T-helper 17 cell (primary cell): ENCODE measurements around the gene PSPH. TPM values are rescaled to one million over a fixed set of nuclear protein-coding genes. Genes with fewer than 3 reads are reported as not detected.
"Not testable (repeated sequence)": the region's sequence is repeated elsewhere in the genome, so short reads cannot be mapped to it uniquely, and the experiment has no call there.

Experiments
- ATAC-seq: fragments of 150-1000 bp; cut with Tn5 transposase; 2 replicates; pipeline ENCODE4 v1.10.0; 2021; ENCODE audit warnings: mild to moderate bottlenecking, moderate library complexity
- DNase-seq, 3 donors: peaks; one replicate each; pipeline versions ENCODE4 v3.0.0 to v3.0.0-alpha.2; 2020 to 2021
- H3K9me3 ChIP-seq: one replicate; pipeline ENCODE4 v1.7.0; 2013; ENCODE audit warnings: low read length, mild to moderate bottlenecking; ENCODE audit not compliant: control insufficient read depth, poor library complexity, severe bottlenecking
- H3K27ac Mint-ChIP-seq: one replicate; pipeline ENCODE4 v1.8.0; 2022; ENCODE audit warnings: mild to moderate bottlenecking, moderate library complexity, mixed read lengths
- H3K27me3 Mint-ChIP-seq: one replicate; pipeline ENCODE4 v1.8.0; 2022; ENCODE audit warnings: mixed read lengths
- H3K36me3 Mint-ChIP-seq: one replicate; pipeline ENCODE4 v1.8.0; 2022; ENCODE audit warnings: low read depth, mixed read lengths
- H3K4me1 Mint-ChIP-seq: one replicate; pipeline ENCODE4 v1.8.0; 2022; ENCODE audit warnings: mild to moderate bottlenecking, mixed read lengths
- H3K4me3 Mint-ChIP-seq: one replicate; pipeline ENCODE4 v1.8.0; 2022; ENCODE audit warnings: mild to moderate bottlenecking, moderate library complexity, mixed read lengths
- total RNA-seq, 4 donors: library from RNA in 2 of 4; stranded (reverse) in 2 of 4; gene quantifications; one replicate each; pipeline ENCODE4 v1.2.3 and lab custom pipeline; 2022 to 2026

Gene PSPH
- 1 to 10 TPM; 1.4 to 2.4 TPM for total RNA-seq
- total RNA-seq (lab: John Stamatoyannopoulos, UW), result 2.4 to 18.8 reads per million in 2 donors

DNA sequence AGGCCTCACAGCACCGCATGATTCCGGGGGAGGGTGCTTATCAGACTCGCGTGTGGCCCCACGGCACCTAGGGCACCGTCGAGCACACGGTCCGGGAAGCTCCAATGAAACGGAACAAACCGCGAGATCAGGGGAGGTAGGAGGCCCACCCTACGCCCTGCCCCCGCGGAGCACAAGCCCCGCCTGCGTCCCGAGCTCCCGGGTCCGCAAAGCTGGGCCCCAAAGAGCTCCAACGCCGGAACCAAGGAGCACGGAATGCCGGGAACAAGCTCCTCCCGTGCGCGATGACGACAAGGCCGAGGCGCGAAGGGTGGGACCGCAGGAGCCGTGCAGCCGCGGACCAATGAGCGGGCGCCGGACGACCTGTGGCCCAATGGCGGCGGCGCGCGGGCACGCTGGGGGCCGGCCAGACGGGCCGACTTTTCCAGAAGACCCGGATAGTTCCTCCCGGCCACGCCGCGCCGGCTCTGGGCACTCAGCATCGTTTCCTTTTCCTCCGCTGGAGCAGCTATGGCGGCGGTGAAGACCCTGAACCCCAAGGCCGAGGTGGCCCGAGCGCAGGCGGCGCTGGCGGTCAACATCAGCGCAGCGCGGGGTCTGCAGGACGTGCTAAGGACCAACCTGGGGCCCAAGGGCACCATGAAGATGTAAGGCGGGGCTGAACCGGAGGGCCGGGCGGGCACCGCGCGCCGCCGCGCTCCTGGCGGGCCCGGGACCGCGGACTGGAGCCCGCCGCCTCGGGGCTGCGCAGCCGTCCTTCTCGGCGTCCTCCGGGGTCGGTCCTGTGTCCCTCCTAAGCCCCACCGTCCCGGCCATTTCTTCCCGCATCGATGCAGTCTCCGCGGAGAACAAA is at the start of gene PSPH, which contains the start of gene CCT6A:
Gene PSPH, minus strand, starts transcription at position 106 of the 853 bp plus-strand sequence. CDS start 30,232 bp downstream, outside the sequence.
Gene CCT6A, plus strand, starts transcription at position 427 of the 853 bp plus-strand sequence. Its CDS starts 84 bp downstream, at position 511.
- no peaks in the 10 kb centered on the region for H3K9me3 ChIP-seq
- ATAC-seq, result peak; percentile 95
- Mint-ChIP-seq H3K4me1 (peaks cover 15% of the 10 kb centered on the region), H3K27ac (peak within 1 kb of the TSS; percentile 92), H3K4me3 (peak within 1 kb of the TSS; percentile 96), H3K27me3 (no peaks in the 10 kb centered on the region), H3K36me3 (no peaks in the 10 kb centered on the region)
- DNase-seq, result peak; percentile 77 to 88 (median 87)

DNA sequence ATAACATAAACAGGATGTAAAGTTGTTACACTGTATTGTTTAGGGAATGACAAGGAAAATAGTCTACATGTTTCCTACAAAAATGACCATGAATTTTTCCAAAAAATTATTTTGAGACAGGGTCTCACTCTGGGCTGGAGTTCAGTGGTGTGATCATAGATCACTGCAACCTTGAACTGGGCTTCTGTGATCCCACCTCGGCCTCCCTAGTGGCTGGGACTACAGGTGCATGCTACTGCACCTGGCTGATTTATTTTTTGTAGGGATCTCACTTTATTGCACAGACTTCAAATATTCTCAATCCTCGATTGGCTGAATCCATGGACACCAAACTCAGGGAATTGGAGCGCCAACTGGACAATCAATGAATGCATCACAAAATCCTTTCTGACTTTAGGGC is 48.4 kb upstream of the PSPH start:
- Mint-ChIP-seq H3K4me1 (peaks cover 2% of the 10 kb centered on the region), H3K36me3 (peaks cover 2% of the 10 kb centered on the region), H3K27ac (no peak overlapping the region), H3K27me3 (no peaks in the 10 kb centered on the region), H3K4me3 (no peak overlapping the region)
- DNase-seq, result no peak
- no peak for ATAC-seq
- no peaks in the 10 kb centered on the region for H3K9me3 ChIP-seq

DNA sequence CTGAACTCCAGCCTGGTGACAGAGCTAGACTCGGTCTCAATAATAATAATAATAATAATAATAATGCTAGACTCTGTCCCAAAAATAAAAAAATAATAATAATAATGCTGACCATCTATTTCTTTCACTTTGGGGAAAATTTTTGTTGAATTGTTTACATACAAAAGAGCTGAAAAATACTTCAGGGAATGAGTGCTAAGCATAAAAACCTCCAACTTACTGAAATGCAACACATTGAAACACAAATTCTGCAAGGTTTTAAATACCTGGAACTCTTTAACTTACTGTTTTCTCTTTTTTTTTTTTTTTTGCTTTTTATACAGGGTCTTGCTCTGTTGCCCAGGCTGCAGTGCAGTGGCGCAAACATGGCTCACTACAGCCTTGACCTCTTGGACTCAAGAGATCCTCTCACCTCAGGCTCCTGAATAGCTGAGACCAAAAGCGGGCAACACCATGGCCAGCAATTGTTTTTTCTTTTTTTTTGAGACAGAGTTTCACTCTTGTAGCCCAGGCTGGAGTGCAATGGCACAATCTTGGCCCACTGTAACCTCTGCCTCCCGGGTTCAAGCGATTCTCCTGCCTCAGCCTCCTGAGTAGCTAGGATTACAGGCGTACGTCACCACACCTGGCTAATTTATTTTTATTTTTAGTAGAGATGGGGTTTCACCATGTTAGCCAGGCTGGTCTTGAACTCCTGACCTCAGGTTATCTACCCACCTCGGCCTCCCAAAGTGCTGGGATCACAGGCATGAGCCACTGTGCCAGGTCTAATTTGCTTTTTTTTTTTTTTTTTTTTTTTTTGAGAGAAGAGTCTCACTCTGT is 47.2 kb upstream of the PSPH start:
- not testable (repeated sequence) for DNase-seq, H3K4me3 Mint-ChIP-seq, H3K27me3 Mint-ChIP-seq, ATAC-seq, H3K9me3 ChIP-seq, H3K27ac Mint-ChIP-seq, H3K36me3 Mint-ChIP-seq, H3K4me1 Mint-ChIP-seq

DNA sequence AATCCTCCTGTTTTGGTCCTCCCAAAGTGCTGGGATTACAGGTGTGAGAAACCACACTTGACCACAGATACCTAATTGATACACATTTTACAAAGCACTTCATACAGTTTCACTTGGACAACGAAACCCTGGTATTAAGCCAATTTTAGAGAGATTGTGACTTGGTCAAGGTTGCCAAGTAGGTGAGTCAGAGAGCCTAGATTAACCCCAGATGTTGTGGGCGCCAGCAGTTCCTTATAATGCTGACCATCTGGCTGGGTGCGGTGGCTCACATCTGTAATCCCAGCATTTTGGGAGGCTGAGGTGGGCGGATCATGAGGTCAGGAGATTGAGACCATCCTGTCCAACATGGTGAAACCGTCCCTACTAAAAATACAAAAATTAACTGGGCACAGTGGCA is 46.5 kb upstream of the PSPH start:
- ATAC-seq (no peak), DNase-seq (no peak)
- no peak overlapping the region for H3K4me3 Mint-ChIP-seq
- peaks cover 2% of the 10 kb centered on the region for H3K4me1 Mint-ChIP-seq
- no peak overlapping the region for H3K27ac Mint-ChIP-seq
- H3K9me3 ChIP-seq, result no peaks in the 10 kb centered on the region
- peaks cover 2% of the 10 kb centered on the region for H3K36me3 Mint-ChIP-seq
- H3K27me3 Mint-ChIP-seq, result no peaks in the 10 kb centered on the region

DNA sequence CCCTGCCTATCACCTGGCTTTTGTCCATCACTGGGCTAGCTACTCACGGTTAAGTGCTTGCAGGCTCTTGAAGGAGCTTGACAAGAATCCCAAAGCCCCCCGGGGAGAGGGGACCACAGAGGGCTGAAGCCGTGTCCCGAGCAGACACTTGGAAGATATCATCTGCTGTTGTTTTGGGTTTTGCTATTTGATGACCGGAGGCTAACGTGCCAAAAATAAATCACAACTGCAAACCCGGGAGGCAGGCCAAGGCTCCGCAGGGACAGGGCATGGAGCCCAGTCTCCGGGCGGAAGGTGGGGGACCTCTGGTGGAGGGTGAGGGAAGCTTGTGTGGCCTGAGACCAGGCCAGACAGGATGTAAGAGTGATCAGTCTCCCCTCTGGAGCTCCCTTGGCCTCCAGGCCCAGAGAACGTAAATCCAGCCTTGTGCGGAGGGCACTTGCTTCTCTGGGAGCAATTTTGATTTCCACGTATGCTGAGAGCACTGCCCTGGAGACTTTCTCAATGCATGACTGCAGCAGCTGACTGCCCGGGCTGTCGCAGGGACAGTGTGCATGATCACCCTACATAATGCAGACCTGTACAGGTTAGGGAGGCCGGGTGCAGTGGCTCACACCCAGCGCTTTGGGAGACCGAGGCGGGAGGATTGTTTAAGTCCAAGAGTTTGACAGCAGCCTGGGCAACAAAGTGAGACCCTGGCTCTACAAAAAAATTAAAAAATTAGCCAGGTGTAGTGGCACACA is 41.7 kb upstream of the PSPH start, which contains the start of gene PHKG1:
Gene PHKG1, minus strand, starts transcription at position 164 of the 743 bp plus-strand sequence. CDS start 4,011 bp downstream, outside the sequence.
- no peaks in the 10 kb centered on the region for H3K9me3 ChIP-seq
- H3K4me1 Mint-ChIP-seq, result peaks cover 2% of the 10 kb centered on the region
- H3K27me3 Mint-ChIP-seq, result no peaks in the 10 kb centered on the region
- H3K27ac Mint-ChIP-seq, result peak within 1 kb of the TSS; percentile 54
- ATAC-seq (peak; percentile 14), DNase-seq (no peak)
- H3K36me3 Mint-ChIP-seq, result no peaks in the 10 kb centered on the region
- no peak within 1 kb of the TSS for H3K4me3 Mint-ChIP-seq

DNA sequence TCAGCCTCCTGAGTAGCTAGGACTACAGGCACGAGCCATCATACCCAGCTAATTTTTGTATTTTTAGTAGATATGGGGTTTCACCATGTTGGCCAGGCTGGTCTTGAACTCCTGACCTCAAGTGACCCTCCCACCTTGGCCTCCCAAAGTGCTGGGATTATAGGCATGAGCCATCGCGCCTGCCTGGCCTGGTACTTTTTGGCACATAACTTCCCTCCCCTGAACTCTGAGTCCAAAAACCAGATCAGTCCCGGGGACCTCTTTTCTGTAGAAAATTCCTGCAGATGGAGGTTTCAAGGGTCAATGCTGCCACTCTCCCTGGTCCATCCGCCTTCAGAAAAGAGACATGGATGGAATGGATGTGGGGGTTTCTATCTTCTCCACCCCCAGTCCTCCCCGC is 41.1 kb upstream of the PSPH start:
- H3K9me3 ChIP-seq, H3K4me1 Mint-ChIP-seq, ATAC-seq, H3K36me3 Mint-ChIP-seq, H3K4me3 Mint-ChIP-seq, H3K27me3 Mint-ChIP-seq, DNase-seq: not testable (repeated sequence)
- H3K27ac Mint-ChIP-seq, result peak overlapping the region; percentile 19

DNA sequence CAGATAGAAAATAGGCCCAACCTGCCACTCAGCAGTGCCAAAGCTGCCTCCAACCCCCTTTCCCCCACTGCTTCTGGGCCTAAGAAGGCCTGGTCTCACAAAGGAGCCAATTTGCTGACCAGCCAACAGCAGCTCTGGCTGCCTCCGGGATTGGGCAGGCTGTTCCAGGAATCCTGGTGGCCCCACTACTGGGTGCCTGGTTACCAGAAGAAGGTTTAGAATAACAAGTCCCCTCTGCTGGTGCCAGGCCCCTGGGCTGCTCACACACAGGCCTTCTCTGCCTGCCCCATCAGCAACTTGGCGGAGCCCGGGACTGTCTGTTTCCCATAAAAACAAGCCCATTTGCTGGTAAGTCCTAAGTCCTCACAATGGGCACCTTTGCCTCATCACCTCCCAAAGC is 40.3 kb upstream of the PSPH start:
- no peaks in the 10 kb centered on the region for H3K9me3 ChIP-seq
- Mint-ChIP-seq H3K4me3 (no peak overlapping the region), H3K27me3 (no peaks in the 10 kb centered on the region), H3K27ac (peak overlapping the region; percentile 90), H3K36me3 (no peaks in the 10 kb centered on the region), H3K4me1 (peaks cover 2% of the 10 kb centered on the region)
- ATAC-seq, result no peak
- DNase-seq, result no peak

DNA sequence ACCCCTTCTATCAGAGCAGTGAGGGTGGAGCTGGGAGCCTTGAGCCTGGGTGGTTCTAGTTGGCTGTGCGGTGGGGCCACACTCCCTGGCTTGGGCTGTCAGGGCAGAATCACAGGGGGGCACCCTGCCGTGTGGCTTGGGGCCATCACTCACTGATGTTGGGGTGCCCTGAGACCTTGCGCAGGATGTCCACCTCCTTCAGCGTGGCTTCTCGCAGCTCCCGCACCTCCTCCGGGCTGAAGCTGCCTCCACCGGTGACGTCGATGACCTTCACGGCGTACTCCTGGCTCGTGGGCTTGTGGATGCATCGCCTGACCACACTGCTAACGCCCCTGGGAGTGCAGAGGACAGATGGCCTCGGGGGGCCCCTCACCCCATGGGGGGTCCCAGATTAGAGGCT is 36.2 kb upstream of the PSPH start:
- H3K27me3 Mint-ChIP-seq, result no peaks in the 10 kb centered on the region
- no peak overlapping the region for H3K4me3 Mint-ChIP-seq
- DNase-seq, result no peak
- no peaks in the 10 kb centered on the region for H3K9me3 ChIP-seq
- no peaks in the 10 kb centered on the region for H3K36me3 Mint-ChIP-seq
- H3K4me1 Mint-ChIP-seq, result peaks cover 2% of the 10 kb centered on the region
- no peak for ATAC-seq
- H3K27ac Mint-ChIP-seq, result no peak overlapping the region

DNA sequence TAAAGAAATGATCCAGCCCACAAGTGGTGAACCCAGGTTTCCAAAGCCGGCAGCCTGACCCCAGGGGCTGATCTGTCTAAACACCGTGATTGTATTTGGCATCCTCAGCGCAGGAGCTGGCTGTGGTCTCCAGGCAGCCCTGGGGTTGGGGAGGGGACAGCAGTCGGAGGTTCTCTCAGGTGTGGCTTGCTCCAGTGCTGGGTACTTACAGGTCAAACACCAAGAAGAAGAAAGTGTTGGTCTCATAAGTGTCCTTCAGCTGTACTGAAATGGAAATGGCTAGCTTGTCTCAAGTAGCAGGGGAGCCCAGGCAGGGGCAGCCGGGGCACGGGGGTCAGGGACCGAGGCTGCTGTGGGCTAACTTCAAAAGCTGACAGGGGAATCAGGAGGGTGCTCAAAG is 35.5 kb upstream of the PSPH start:
- Mint-ChIP-seq H3K27me3 (no peaks in the 10 kb centered on the region), H3K36me3 (no peaks in the 10 kb centered on the region), H3K4me1 (peaks cover 2% of the 10 kb centered on the region), H3K27ac (no peak overlapping the region), H3K4me3 (no peak overlapping the region)
- H3K9me3 ChIP-seq, result no peaks in the 10 kb centered on the region
- no peak for ATAC-seq
- no peak for DNase-seq

DNA sequence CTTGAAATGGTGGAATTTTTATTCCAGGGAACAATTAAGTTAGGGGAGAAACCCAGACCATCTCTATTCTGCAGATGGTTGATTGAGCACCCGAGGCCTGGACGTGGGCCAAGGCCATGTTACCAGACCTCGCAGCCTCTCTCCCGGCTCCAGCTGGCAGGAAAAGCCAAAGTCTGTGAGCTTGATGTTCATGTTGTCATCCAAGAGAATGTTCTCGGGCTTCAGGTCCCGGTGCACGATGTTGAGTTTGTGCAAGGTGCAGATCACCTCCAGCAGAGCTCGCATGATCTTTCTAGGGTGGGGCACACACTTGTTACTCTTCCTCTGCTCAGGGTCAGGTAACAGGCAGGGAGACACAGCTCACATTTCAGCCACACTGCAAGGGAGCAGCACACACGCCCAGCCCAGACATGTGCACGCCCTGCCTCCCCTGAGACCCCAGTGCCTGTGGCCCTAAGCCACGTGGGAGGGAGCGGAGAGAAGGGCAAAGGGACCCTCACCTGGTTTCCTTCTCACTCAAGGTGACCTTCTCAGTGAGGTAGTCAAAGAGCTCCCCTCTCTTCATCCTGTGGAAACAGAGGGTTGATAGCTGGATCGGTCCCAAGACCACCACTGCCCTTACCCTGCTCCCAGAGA is 32.0 kb upstream of the PSPH start:
- no peaks in the 10 kb centered on the region for H3K9me3 ChIP-seq
- Mint-ChIP-seq H3K4me1 (no peaks in the 10 kb centered on the region), H3K27me3 (no peaks in the 10 kb centered on the region), H3K4me3 (no peak overlapping the region), H3K27ac (no peak overlapping the region), H3K36me3 (no peaks in the 10 kb centered on the region)
- no peak for DNase-seq
- ATAC-seq, result no peak

DNA sequence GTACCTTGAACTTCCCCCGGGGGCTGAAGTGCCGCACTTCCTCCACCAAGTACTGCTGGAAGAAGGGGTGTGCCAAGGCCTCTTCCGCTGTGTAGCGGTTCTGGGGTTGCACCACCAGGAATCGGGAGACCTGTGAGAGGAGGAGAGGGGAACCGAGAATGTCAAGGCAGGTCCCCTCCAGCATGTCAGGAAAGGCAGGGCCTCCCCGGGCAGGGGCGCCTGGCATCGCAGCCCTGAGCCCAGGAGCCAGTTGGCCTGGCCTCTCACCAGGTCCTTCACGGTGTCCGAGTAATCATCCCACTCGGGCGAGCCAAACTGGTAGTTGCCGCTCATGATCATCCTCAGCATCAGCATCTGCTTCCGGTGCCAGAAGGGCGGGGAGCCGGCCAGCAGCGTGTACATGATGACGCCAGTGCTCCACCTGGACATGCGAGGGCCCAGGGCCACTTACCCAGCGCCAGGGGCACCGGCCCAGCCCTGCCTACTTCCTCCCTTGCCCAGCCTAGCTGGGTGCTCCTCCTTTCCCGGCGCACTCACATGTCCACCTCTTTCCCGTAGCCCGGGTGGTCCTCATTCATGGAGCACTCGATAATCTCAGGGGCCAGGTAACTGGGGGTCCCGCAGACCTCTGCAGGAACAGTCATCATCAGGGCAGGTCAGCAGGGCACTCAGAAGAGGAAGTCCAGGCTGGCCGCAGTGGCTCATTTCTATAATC is 30.5 kb upstream of the PSPH start:
- H3K9me3 ChIP-seq, result no peaks in the 10 kb centered on the region
- Mint-ChIP-seq H3K27ac (no peak overlapping the region), H3K4me1 (no peaks in the 10 kb centered on the region), H3K4me3 (no peak overlapping the region), H3K27me3 (no peaks in the 10 kb centered on the region), H3K36me3 (no peaks in the 10 kb centered on the region)
- ATAC-seq (no peak), DNase-seq (no peak)
